GM23248 (cell line): ENCODE measurements around the gene RHCE.

ENCODE experiments used
- EZH2 ChIP-seq: fragments of 200-600 bp; sonication (generic); IDR thresholded peaks from 2 replicates; pipeline ENCODE4 v1.6.1; 2018; ENCODE audit warnings: antibody characterized with exemption, mild to moderate bottlenecking; ENCODE audit not compliant: insufficient read depth, poor library complexity, severe bottlenecking
- EZH2phosphoT487 ChIP-seq: fragments of 200-600 bp; sonication (generic); IDR thresholded peaks from 2 replicates; pipeline ENCODE4 v1.6.1; 2018; ENCODE audit warnings: antibody characterized with exemption, moderate library complexity, mild to moderate bottlenecking, low read depth; ENCODE audit not compliant: insufficient read depth

- no peak for TF ChIP-seq EZH2
- TF ChIP-seq EZH2phosphoT487, result no peak
Observed at GRCh38 chr1:25437672-25438071, 17.0 kb upstream of the RHCE start.
